Activated T-cell treated with anti-CD3 and anti-CD28 coated beads, Interleukin-2, amount 50 U/mL, for 72 hours (primary cell): ENCODE measurements around the gene PLEKHD1. TPM values are rescaled to one million over a fixed set of nuclear protein-coding genes. Genes with fewer than 3 reads are reported as not detected.

Source experiments
- ATAC-seq, 2 donors: fragments of 150-1000 bp; cut with Tn5 transposase; replicated peaks in 1 of 2; 2 replicates each; pipeline ENCODE4 v1.10.0; 2021; ENCODE audit warnings: moderate library complexity in 2 of 2, mild to moderate bottlenecking in 1 of 2
- DNase-seq, 2 donors: peaks; one replicate each; pipeline ENCODE4 v3.0.0; 2021 to 2022; ENCODE audit warnings: mixed read lengths in 1 of 2
- H3K27ac Mint-ChIP-seq: one replicate; pipeline ENCODE4 v1.8.0; 2022; ENCODE audit warnings: mild to moderate bottlenecking, moderate library complexity, mixed read lengths
- H3K27me3 Mint-ChIP-seq: one replicate; pipeline ENCODE4 v1.8.0; 2022; ENCODE audit warnings: low read depth, mixed read lengths
- H3K36me3 Mint-ChIP-seq, 2 donors: one replicate each; pipeline ENCODE4 v1.8.0; 2022; ENCODE audit warnings: mixed read lengths in 2 of 2, mild to moderate bottlenecking in 1 of 2; ENCODE audit not compliant: insufficient read depth in 2 of 2
- H3K4me1 Mint-ChIP-seq: one replicate; pipeline ENCODE4 v1.8.0; 2022; ENCODE audit warnings: low read depth, mixed read lengths
- H3K4me3 Mint-ChIP-seq, 2 donors: one replicate each; pipeline ENCODE4 v1.8.0; 2022; ENCODE audit warnings: mild to moderate bottlenecking in 2 of 2, mixed read lengths in 2 of 2, moderate library complexity in 2 of 2
- H3K9me3 Mint-ChIP-seq, 2 donors: one replicate each; pipeline ENCODE4 v1.8.0; 2022; ENCODE audit warnings: mixed read lengths in 2 of 2
- total RNA-seq, 2 donors: library from RNA; stranded (reverse); gene quantifications; one replicate each; pipeline ENCODE4 v1.2.3, GENCODE V29; 2022

Gene PLEKHD1
- total RNA-seq, 2 donors from 2014 or later = 0.12 TPM; not detected in 1

GRCh38 chr14:69553252-69553651 is 68.7 kb downstream of the PLEKHD1 start:
- H3K36me3 Mint-ChIP-seq = no peaks in the 10 kb centered on the region
- no peak overlapping the region for H3K27ac Mint-ChIP-seq
- no peaks in the 10 kb centered on the region for H3K9me3 Mint-ChIP-seq
- ATAC-seq (no peak), DNase-seq (no peak)
- no peaks in the 10 kb centered on the region for H3K4me1 Mint-ChIP-seq
- H3K4me3 Mint-ChIP-seq = no peak overlapping the region
- H3K27me3 Mint-ChIP-seq = peaks cover 34% of the 10 kb centered on the region

- Mint-ChIP-seq H3K36me3 (no peaks in the 10 kb centered on the region), H3K27ac (no peak overlapping the region), H3K4me3 (no peak overlapping the region), H3K27me3 (peaks cover 41% of the 10 kb centered on the region), H3K4me1 (no peaks in the 10 kb centered on the region), H3K9me3 (no peaks in the 10 kb centered on the region)
- DNase-seq (no peak), ATAC-seq (no peak)
Observed at GRCh38 chr14:69554500-69554899, 70.0 kb downstream of the PLEKHD1 start.

GRCh38 chr14:69558774-69559173 is 74.2 kb downstream of the PLEKHD1 start:
- no peaks in the 10 kb centered on the region for H3K4me1 Mint-ChIP-seq

GRCh38 chr14:69559581-69560011 is 75.1 kb downstream of the PLEKHD1 start:
- Mint-ChIP-seq H3K4me3 (no peak overlapping the region), H3K27ac (no peak overlapping the region), H3K4me1 (no peaks in the 10 kb centered on the region), H3K9me3 (no peaks in the 10 kb centered on the region), H3K36me3 (no peaks in the 10 kb centered on the region), H3K27me3 (peaks cover 45% of the 10 kb centered on the region)
- DNase-seq (no peak), ATAC-seq (no peak)

More at GRCh38 chr14:69558774-69559173, 74.2 kb downstream of the PLEKHD1 start:
- no peak for ATAC-seq
- Mint-ChIP-seq H3K27ac (no peak overlapping the region), H3K27me3 (peaks cover 42% of the 10 kb centered on the region), H3K4me3 (no peak overlapping the region), H3K36me3 (no peaks in the 10 kb centered on the region), H3K9me3 (no peaks in the 10 kb centered on the region)
- DNase-seq = no peak

GRCh38 chr14:69560826-69561225 is 76.3 kb downstream of the PLEKHD1 start:
- no peaks in the 10 kb centered on the region for H3K36me3 Mint-ChIP-seq
- no peaks in the 10 kb centered on the region for H3K4me1 Mint-ChIP-seq
- H3K27ac Mint-ChIP-seq = no peak overlapping the region
- H3K27me3 Mint-ChIP-seq = peaks cover 57% of the 10 kb centered on the region
- no peaks in the 10 kb centered on the region for H3K9me3 Mint-ChIP-seq
- ATAC-seq (no peak), DNase-seq (no peak)
- no peak overlapping the region for H3K4me3 Mint-ChIP-seq

GRCh38 chr14:69561893-69562292 is 77.4 kb downstream of the PLEKHD1 start:
- Mint-ChIP-seq H3K9me3 (no peaks in the 10 kb centered on the region), H3K36me3 (no peaks in the 10 kb centered on the region), H3K4me1 (no peaks in the 10 kb centered on the region), H3K4me3 (no peak overlapping the region), H3K27ac (no peak overlapping the region), H3K27me3 (peaks cover 68% of the 10 kb centered on the region)
- DNase-seq (no peak), ATAC-seq (no peak)

- peaks cover 73% of the 10 kb centered on the region for H3K27me3 Mint-ChIP-seq
- DNase-seq = no peak
- H3K36me3 Mint-ChIP-seq = no peaks in the 10 kb centered on the region
- H3K9me3 Mint-ChIP-seq = no peaks in the 10 kb centered on the region
- no peak for ATAC-seq
- H3K4me3 Mint-ChIP-seq = no peak overlapping the region
- no peak overlapping the region for H3K27ac Mint-ChIP-seq
- no peaks in the 10 kb centered on the region for H3K4me1 Mint-ChIP-seq
Observed at GRCh38 chr14:69567563-69567962, 83.0 kb downstream of the PLEKHD1 start.

- DNase-seq = no peak
- no peak overlapping the region for H3K27ac Mint-ChIP-seq
- peaks cover 5% of the 10 kb centered on the region for H3K4me1 Mint-ChIP-seq
- peaks cover 81% of the 10 kb centered on the region for H3K27me3 Mint-ChIP-seq
- H3K9me3 Mint-ChIP-seq = no peaks in the 10 kb centered on the region
- ATAC-seq = no peak
- H3K4me3 Mint-ChIP-seq = no peak overlapping the region
- no peaks in the 10 kb centered on the region for H3K36me3 Mint-ChIP-seq
Observed at GRCh38 chr14:69569859-69570258, 85.3 kb downstream of the PLEKHD1 start.

- Mint-ChIP-seq H3K27ac (no peak overlapping the region), H3K9me3 (no peaks in the 10 kb centered on the region), H3K4me3 (peak overlapping the region in 1 of 2 donors; percentile 20), H3K4me1 (peaks cover 6% of the 10 kb centered on the region), H3K36me3 (no peaks in the 10 kb centered on the region), H3K27me3 (peaks cover 79% of the 10 kb centered on the region)
- DNase-seq = no peak
- no peak for ATAC-seq
Observed at GRCh38 chr14:69570836-69571330, 86.4 kb downstream of the PLEKHD1 start.

GRCh38 chr14:69571449-69572029 is 87.0 kb downstream of the PLEKHD1 start:
- Mint-ChIP-seq H3K4me3 (peak overlapping the region in 1 of 2 donors; percentile 42), H3K9me3 (no peaks in the 10 kb centered on the region), H3K4me1 (peaks cover 9% of the 10 kb centered on the region), H3K27me3 (peaks cover 79% of the 10 kb centered on the region), H3K27ac (no peak overlapping the region), H3K36me3 (no peaks in the 10 kb centered on the region)
- DNase-seq = no peak
- no peak for ATAC-seq

GRCh38 chr14:69572030-69572840 is 87.7 kb downstream of the PLEKHD1 start:
- DNase-seq = peak in 1 of 2 donors; percentile 6
- peak overlapping the region; percentile 48 to 63 for H3K4me3 Mint-ChIP-seq
- H3K36me3 Mint-ChIP-seq = no peaks in the 10 kb centered on the region
- peaks cover 12% of the 10 kb centered on the region for H3K4me1 Mint-ChIP-seq
- no peaks in the 10 kb centered on the region for H3K9me3 Mint-ChIP-seq
- H3K27ac Mint-ChIP-seq = no peak overlapping the region
- ATAC-seq = peak; percentile 25 to 27
- peaks cover 74% of the 10 kb centered on the region for H3K27me3 Mint-ChIP-seq

- Mint-ChIP-seq H3K4me3 (peak overlapping the region; percentile 48 to 63), H3K27me3 (peaks cover 69% of the 10 kb centered on the region), H3K36me3 (no peaks in the 10 kb centered on the region), H3K9me3 (no peaks in the 10 kb centered on the region), H3K27ac (no peak overlapping the region), H3K4me1 (peaks cover 12% of the 10 kb centered on the region)
- no peak for ATAC-seq
- DNase-seq = no peak
Observed at GRCh38 chr14:69572841-69573135, 88.3 kb downstream of the PLEKHD1 start.

GRCh38 chr14:69573205-69573830 is 88.8 kb downstream of the PLEKHD1 start:
- Mint-ChIP-seq H3K36me3 (no peaks in the 10 kb centered on the region), H3K27ac (no peak overlapping the region), H3K4me3 (peak overlapping the region; percentile 71 to 82), H3K4me1 (peaks cover 12% of the 10 kb centered on the region), H3K27me3 (peaks cover 64% of the 10 kb centered on the region), H3K9me3 (no peaks in the 10 kb centered on the region)
- DNase-seq = no peak
- ATAC-seq = no peak
